K562 (cell line): ENCODE measurements around the gene FXYD4. TPM values are rescaled to one million over a fixed set of nuclear protein-coding genes. Genes with fewer than 3 reads are reported as not detected.

Experiments used
- BRD4 ChIP-seq: fragments of 200-600 bp; sonication (generic); IDR thresholded peaks from 2 replicates; pipeline ENCODE4 v1.6.1; 2017; ENCODE audit warnings: inconsistent platforms
- CCAR2 ChIP-seq: fragments of 200-400 bp; formaldehyde crosslinking; IDR thresholded peaks from 2 replicates; pipeline ENCODE4 v1.6.1; 2017; ENCODE audit warnings: mild to moderate bottlenecking, low read depth, low read length
- CHCHD3 ChIP-seq: fragments of 250-450 bp; sonication (Bioruptor Pico); IDR thresholded peaks from 2 replicates; pipeline ENCODE4 v2.1.2; 2022; ENCODE audit warnings: mild to moderate bottlenecking
- DIDO1 ChIP-seq: fragments of 450-650 bp; IDR thresholded peaks from 2 replicates; pipeline ENCODE4 v1.6.1; 2016; ENCODE audit warnings: low read depth, missing biosample characterization, missing genetic modification characterization
- FOXJ3 ChIP-seq: sonication (generic); formaldehyde crosslinking; IDR thresholded peaks from 2 replicates; pipeline ENCODE4 v1.4.0; 2020; ENCODE audit warnings: mild to moderate bottlenecking, missing genetic modification reagents
- HCFC1 ChIP-seq: IDR thresholded peaks from 2 replicates; pipeline ENCODE4 v1.6.1; 2012; ENCODE audit warnings: low read depth, low read length, improper control_type of control experiment
- HLTF ChIP-seq: fragments of 450-650 bp; IDR thresholded peaks from 2 replicates; pipeline ENCODE4 v1.6.1; 2016
- HMG20B ChIP-seq: fragments of 250-450 bp; sonication (Bioruptor Pico); IDR thresholded peaks from 2 replicates; pipeline ENCODE4 v1.5.0; 2021; ENCODE audit warnings: mild to moderate bottlenecking
- PHTF2 ChIP-seq: fragments of 250-450 bp; sonication (Bioruptor Pico); IDR thresholded peaks from 2 replicates; pipeline ENCODE4 v1.5.0; 2021; ENCODE audit warnings: mild to moderate bottlenecking
- RBM34 ChIP-seq: fragments of 200-400 bp; formaldehyde crosslinking; IDR thresholded peaks from 2 replicates; pipeline ENCODE4 v1.6.1; 2018; ENCODE audit warnings: low read length, borderline replicate concordance; ENCODE audit not compliant: insufficient read depth
- ZNF347 ChIP-seq: fragments of 450-650 bp; formaldehyde crosslinking; IDR thresholded peaks from 2 replicates; pipeline ENCODE4 v1.4.0; 2020; ENCODE audit warnings: low read depth, mild to moderate bottlenecking, moderate library complexity
- ZNF644 ChIP-seq: fragments of 200-800 bp; sonication (Bioruptor generic); IDR thresholded peaks from 2 replicates; pipeline ENCODE4 v1.6.1; 2016; ENCODE audit warnings: low read depth, missing genetic modification characterization, missing compliant biosample characterization
- ZNF780A ChIP-seq: fragments of 250-450 bp; sonication (Bioruptor Pico); IDR thresholded peaks from 2 replicates; pipeline ENCODE4 v1.5.0; 2021; ENCODE audit warnings: mild to moderate bottlenecking
- polyA plus RNA-seq, 8 experiments: library from polyadenylated mRNA; depleted of rRNA in 4 of 8; stranded (reverse) in 5 of 8; unstranded in 3 of 8; fragments of >200 nt; fragmentation: Nextera tagmentation in 2 of 8; fragmentation: Illumina TruSeq in 1 of 8; extraction: Ambion mirVana in 2 of 8; extraction: Trizol in 1 of 8; gene quantifications; 2 replicates each; pipeline versions ENCODE4 v1.2.1 to v1.2.3, GENCODE V29; 2011 to 2014; ENCODE audit warnings: inconsistent platforms in 1 of 8, missing spikeins in 1 of 8
- total RNA-seq, 7 experiments: library from RNA; depleted of rRNA in 6 of 7; stranded (reverse); fragments of >200 nt in 6 of 7; fragmentation: Illumina TruSeq in 2 of 7; extraction: Trizol in 2 of 7; gene quantifications; 2 replicates each; pipeline versions ENCODE4 v1.2.1 to v1.2.3, GENCODE V29; 2011 to 2021; ENCODE audit warnings: low replicate concordance in 1 of 7
- TF ChIP-seq, protein P1 (sequence below): fragments of 450-650 bp; IDR thresholded peaks from 2 replicates; pipeline ENCODE4 v1.6.1; 2014; ENCODE audit warnings: low read depth, mild to moderate bottlenecking, moderate library complexity, borderline replicate concordance
- TF ChIP-seq, protein P2 (sequence below), 2 experiments: fragments of 450-650 bp; formaldehyde crosslinking in 1 of 2; IDR thresholded peaks; 2 replicates each; pipeline versions ENCODE4 v1.4.0 to v1.6.1; 2014 to 2020; ENCODE audit warnings: mild to moderate bottlenecking in 2 of 2, borderline replicate concordance in 1 of 2, low read depth in 1 of 2
- TF ChIP-seq, protein P3 (sequence below): fragments of 250-450 bp; sonication (Bioruptor Pico); IDR thresholded peaks from 2 replicates; pipeline ENCODE4 v1.5.0; 2022; ENCODE audit warnings: mild to moderate bottlenecking

FXYD4 gene
- total and polyA plus RNA-seq, 9 of the 15 experiments (the other 6 are each of a cell fraction or from before 2014, with no cell fraction given): not detected

DNA sequence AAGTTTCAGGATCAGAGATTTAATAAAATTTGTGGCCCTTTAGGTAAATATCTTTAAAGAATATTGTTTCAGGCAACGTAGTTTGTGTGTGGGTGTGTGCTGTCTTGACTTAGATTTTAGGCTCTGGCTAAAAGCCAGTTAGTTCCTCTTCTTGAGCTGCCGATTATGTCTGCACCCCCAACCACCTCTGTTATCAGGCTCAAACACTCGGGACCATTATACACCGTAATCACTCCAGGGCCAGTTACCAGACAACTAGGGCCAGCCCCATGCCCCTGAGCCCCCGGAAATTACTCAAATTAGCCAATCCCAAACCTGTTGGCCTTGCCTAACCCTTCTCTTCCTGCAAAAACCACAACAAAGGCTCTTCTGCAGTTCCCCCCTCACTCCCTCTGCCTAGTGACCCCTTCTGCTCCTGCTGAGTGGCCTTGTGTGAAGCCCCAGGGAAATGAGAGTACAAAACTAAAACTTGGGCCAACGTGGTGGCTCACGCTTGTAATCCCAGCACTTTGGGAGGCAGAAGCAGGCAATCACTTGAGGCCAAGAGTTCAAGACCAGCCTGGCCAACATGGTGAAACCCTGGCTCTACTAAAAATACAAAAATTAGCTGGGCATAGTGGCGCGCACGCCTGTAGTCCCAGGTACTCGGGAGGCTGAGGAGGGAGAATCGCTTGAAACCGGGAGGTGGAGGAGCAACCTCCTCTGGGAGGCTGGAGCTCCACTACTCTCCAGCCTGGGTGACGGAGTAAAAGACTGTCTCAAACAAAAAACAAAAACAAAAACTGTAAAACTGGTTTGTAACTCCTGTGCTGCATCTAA lies 46.7 kb downstream of the FXYD4 start (continued):
- TF ChIP-seq, protein P1, sequence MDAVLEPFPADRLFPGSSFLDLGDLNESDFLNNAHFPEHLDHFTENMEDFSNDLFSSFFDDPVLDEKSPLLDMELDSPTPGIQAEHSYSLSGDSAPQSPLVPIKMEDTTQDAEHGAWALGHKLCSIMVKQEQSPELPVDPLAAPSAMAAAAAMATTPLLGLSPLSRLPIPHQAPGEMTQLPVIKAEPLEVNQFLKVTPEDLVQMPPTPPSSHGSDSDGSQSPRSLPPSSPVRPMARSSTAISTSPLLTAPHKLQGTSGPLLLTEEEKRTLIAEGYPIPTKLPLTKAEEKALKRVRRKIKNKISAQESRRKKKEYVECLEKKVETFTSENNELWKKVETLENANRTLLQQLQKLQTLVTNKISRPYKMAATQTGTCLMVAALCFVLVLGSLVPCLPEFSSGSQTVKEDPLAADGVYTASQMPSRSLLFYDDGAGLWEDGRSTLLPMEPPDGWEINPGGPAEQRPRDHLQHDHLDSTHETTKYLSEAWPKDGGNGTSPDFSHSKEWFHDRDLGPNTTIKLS: peak; percentile 60
- TF ChIP-seq FOXJ3 (CRISPR knock-in tag) (no peak; the same call in 1 of the 2 replicates), CHCHD3 (CRISPR knock-in tag) (no peak), HLTF (peak; percentile 88), DIDO1 (tag) (peak; percentile 42; the same call in 1 of the 2 replicates), ZNF347 (CRISPR knock-in tag) (0 out of 2 replicates have a peak, but pooled peaks have one; percentile 83), BRD4 (no peak), HCFC1 (no peak; the same call in 1 of the 2 replicates), CCAR2 (no peak), PHTF2 (CRISPR knock-in tag) (no peak), RBM34 (no peak), ZNF780A (CRISPR knock-in tag) (peak; percentile 77; the same call in 1 of the 2 replicates), HMG20B (CRISPR knock-in tag) (no peak), ZNF644 (tag) (peak; percentile 97)
- TF ChIP-seq, protein P2, sequence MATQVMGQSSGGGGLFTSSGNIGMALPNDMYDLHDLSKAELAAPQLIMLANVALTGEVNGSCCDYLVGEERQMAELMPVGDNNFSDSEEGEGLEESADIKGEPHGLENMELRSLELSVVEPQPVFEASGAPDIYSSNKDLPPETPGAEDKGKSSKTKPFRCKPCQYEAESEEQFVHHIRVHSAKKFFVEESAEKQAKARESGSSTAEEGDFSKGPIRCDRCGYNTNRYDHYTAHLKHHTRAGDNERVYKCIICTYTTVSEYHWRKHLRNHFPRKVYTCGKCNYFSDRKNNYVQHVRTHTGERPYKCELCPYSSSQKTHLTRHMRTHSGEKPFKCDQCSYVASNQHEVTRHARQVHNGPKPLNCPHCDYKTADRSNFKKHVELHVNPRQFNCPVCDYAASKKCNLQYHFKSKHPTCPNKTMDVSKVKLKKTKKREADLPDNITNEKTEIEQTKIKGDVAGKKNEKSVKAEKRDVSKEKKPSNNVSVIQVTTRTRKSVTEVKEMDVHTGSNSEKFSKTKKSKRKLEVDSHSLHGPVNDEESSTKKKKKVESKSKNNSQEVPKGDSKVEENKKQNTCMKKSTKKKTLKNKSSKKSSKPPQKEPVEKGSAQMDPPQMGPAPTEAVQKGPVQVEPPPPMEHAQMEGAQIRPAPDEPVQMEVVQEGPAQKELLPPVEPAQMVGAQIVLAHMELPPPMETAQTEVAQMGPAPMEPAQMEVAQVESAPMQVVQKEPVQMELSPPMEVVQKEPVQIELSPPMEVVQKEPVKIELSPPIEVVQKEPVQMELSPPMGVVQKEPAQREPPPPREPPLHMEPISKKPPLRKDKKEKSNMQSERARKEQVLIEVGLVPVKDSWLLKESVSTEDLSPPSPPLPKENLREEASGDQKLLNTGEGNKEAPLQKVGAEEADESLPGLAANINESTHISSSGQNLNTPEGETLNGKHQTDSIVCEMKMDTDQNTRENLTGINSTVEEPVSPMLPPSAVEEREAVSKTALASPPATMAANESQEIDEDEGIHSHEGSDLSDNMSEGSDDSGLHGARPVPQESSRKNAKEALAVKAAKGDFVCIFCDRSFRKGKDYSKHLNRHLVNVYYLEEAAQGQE (IDR thresholded peaks at IDR 0.05; ENCODE audit: borderline replicate concordance): peak; percentile 48; the same call in 1 of the 2 replicates
- TF ChIP-seq, protein P2 (CRISPR knock-in tag; IDR thresholded peaks at IDR 0.05; ENCODE audit: low read depth): peak; percentile 84
- TF ChIP-seq, protein P3, sequence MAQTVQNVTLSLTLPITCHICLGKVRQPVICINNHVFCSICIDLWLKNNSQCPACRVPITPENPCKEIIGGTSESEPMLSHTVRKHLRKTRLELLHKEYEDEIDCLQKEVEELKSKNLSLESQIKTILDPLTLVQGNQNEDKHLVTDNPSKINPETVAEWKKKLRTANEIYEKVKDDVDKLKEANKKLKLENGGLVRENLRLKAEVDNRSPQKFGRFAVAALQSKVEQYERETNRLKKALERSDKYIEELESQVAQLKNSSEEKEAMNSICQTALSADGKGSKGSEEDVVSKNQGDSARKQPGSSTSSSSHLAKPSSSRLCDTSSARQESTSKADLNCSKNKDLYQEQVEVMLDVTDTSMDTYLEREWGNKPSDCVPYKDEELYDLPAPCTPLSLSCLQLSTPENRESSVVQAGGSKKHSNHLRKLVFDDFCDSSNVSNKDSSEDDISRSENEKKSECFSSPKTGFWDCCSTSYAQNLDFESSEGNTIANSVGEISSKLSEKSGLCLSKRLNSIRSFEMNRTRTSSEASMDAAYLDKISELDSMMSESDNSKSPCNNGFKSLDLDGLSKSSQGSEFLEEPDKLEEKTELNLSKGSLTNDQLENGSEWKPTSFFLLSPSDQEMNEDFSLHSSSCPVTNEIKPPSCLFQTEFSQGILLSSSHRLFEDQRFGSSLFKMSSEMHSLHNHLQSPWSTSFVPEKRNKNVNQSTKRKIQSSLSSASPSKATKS (CRISPR knock-in tag): no peak
